ENCODE data around the gene DEFB121. TPM values are rescaled to one million over a fixed set of nuclear protein-coding genes. Genes with fewer than 3 reads are reported as not detected.
"Not testable (repeated sequence)": the region's sequence is repeated elsewhere in the genome, so short reads cannot be mapped to it uniquely, and the experiment has no call there.

Gene DEFB121
- not detected for polyA plus RNA-seq (ENCODE audit: insufficient read length)
- long read RNA-seq, donor 1, result 0 reads
- long read RNA-seq, donor 2, result 0 reads
- long read RNA-seq, donor 3, result 0 reads
- long read RNA-seq, donor 4, result 0 reads
- long read RNA-seq, donor 5, result 0 reads
- long read RNA-seq, donor 6, result 0 reads
- long read RNA-seq, donor 7, result 0 reads
- long read RNA-seq, donor 8, result 0 reads

DNA sequence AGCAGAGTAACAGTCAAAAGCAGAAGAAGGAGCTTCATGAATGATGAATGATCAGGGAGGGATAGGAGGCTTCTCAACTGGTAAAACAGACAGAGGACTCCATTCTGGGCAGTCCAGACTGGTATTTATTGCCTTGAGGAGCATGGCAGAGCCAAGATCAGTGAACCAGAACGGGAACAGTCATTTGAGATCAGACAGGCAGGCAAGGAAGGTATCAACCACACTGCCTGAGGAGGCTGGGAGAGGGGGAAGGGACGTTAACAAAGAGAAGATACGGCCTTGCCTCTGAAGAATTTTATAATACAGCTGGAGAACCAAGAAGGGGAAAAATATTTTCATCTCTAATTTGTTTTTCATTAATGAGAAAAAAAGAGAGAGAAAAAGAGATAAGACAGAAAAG lies at the start of gene DEFB121:
DEFB121 (minus strand) TSS at position 101 of the 400 bp plus-strand sequence; CDS start at position 38, 63 bp downstream.
- no peak for DNase-seq

DNA sequence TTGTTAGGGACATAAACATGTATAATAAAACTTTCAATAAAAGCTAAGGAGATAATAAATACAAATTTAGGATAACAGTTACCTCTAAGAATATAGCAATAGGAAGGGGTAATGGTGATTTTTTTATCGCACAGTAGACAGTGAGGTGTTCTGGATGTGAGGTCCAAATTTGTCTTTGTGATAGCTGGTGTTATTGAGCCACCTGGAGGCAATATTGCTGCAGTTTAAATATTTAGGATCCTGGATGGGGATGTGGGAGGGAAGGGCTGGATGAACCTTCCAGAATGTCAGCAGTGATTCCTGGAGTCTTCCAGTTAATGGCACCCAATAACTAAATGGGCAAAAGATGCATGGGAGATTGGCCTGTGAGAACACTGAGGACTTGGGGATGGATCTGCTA lies 48.3 kb upstream of the DEFB121 start:
- no peak for DNase-seq

- no peak for DNase-seq
Observed at GRCh38 chr20:31452575-31452974, 46.6 kb upstream of the DEFB121 start.

DNA sequence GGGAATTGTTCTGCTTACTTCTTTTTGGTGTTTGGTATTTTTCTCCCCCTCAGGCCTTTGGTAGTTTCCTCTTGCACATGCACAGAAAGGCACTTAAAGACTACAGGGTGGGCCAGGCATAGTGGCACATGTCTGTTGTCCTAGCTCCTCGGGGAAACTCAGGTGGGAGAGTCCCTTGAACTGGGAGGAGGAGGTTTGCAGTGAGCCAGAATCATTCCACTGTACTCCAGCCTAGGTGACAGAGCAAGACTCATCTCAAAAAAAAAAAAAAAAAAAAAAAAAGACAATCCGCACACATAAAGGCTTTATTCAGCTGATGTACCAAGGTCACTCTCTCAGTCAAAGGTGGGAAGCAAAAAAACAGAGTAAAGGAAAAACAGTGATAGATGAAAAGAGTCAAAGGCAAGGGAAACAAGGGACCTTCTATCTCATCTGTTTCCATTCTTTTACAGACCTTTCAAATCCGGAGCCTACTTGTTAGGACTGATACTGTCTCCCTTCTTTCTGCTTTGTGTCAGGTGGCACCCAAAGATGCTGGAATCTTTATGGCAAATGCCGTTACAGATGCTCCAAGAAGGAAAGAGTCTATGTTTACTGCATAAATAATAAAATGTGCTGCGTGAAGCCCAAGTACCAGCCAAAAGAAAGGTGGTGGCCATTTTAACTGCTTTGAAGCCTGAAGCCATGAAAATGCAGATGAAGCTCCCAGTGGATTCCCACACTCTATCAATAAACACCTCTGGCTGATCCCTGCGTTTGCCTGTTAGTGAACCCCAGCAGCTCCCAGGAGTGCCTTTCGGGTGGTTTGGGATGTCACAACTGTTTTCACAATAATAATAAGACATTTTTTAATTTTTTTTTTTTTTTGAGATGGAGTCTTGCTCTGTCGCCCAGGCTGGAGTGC lies 43.7 kb upstream of the DEFB121 start:
- DNase-seq, result no peak

GRCh38 chr20:31446084-31446819 lies 40.2 kb upstream of the DEFB121 start:
- DNase-seq, result no peak

DNA sequence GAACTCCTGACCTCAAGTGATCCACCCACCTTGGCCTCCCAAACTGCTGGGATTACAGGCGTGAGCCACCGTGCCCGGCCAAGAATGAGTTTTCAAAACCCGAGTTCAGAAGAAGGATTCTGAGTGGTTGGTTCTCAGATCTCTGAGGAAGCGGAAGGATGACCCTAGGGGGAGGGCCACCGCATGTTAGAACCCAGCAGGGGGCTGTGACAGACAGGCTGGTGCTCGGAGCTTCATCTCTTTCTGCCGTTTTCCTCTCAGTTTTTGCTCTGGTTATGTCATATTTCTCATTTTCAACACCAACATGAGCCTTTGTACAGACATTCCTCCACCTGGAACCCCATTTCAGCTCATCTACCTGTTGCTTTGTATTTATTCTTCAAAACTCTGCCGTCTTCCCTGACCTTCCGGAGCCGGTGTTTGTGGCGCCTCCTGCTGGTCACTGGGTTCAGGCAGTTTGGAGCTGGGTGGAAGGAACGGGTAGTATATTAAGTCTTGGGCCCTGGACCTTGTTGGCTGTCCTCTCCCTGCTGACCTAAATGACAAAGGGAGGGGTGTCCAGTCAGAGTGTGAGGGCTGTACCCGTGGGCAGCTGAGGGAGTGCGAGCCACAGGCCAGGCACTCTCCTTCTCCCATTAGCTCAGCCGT lies 34.1 kb upstream of the DEFB121 start, which contains the start of gene DEFB123:
DEFB123 (plus strand) TSS at position 621 of the 648 bp plus-strand sequence. CDS start 67 bp downstream, outside the sequence.
- no peak for DNase-seq

GRCh38 chr20:31430568-31431115 lies 24.6 kb upstream of the DEFB121 start:
- DNase-seq, result no peak

- DNase-seq, result not testable (repeated sequence)
Observed at GRCh38 chr20:31427576-31427975, 21.6 kb upstream of the DEFB121 start.

- DNase-seq, result not testable (repeated sequence)
Observed at GRCh38 chr20:31426891-31427551, 21.0 kb upstream of the DEFB121 start.

DNA sequence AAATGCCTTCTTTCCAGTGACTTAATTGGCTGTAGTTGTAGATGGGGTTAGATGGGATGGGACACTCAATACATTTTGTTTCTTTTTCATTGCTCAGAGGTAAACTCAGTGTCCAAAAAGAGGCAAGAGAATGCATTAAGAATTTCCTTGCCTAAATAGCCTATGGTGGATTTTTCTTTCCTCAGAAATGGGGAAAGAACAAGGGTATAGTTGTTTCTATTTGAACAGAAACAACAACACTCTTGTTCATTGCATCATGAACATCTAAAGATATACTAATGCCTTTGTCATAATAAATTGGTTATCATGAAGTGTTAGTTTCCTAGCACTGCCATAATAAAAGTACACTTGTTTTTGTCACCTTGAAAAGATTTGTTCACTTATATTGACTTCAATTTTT lies 19.8 kb upstream of the DEFB121 start:
- DNase-seq, result no peak

DNA sequence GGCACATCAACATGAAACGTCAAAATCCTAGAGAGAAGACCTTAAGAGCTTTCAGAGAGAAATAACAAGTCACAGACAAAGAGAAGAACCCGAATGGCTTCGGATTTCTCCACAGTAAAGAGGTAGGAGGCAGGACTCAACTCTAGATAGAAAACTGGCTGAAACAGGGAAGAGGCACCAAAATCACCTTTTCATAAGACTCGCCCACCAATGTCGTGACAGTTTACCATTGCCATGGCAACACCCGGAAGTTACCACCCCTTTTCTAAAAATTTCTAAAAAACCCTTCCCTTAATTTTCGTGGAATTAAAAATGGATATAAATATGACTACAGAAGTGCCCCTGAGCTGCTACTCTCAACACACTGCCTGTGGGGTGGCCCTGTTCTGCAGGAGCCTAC lies 12.3 kb upstream of the DEFB121 start:
- no peak for DNase-seq

DNA sequence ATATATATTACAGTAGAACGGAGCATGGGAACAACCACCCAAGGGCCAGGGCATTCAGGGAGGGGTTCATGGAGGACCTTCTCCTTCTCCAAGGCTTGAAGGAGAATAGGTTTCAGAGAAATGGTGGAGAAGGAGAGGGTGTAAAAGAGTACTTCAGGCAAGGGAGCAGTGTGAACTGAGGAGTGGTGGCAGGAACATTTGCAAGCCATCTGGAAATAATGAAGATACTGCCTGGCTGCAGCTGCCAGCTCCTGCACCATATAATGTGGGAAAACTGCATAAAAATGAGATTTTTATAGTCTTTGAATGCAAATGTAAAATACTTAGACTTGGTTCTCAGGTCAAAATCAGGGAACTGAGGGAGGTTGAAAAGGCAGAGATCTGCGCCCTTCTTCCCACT lies 9.6 kb upstream of the DEFB121 start:
- no peak for DNase-seq

GRCh38 chr20:31414381-31414780 lies 8.4 kb upstream of the DEFB121 start:
- no peak for DNase-seq

GRCh38 chr20:31410011-31410410 lies 4.0 kb upstream of the DEFB121 start:
- no peak for DNase-seq

GRCh38 chr20:31403886-31404285 lies 2.1 kb downstream of the DEFB121 start:
- DNase-seq, result no peak

GRCh38 chr20:31394900-31395299 lies 11.1 kb downstream of the DEFB121 start:
- DNase-seq, result no peak

- no peak for DNase-seq
Observed at GRCh38 chr20:31392836-31393235, 13.2 kb downstream of the DEFB121 start.

- DNase-seq, result no peak
Observed at GRCh38 chr20:31390490-31390889, 15.5 kb downstream of the DEFB121 start, which contains the start of gene DEFB119. Gene DEFB119, minus strand, starts transcription at chr20:31390590. Its CDS starts 107 bp downstream, at chr20:31390483.

DNA sequence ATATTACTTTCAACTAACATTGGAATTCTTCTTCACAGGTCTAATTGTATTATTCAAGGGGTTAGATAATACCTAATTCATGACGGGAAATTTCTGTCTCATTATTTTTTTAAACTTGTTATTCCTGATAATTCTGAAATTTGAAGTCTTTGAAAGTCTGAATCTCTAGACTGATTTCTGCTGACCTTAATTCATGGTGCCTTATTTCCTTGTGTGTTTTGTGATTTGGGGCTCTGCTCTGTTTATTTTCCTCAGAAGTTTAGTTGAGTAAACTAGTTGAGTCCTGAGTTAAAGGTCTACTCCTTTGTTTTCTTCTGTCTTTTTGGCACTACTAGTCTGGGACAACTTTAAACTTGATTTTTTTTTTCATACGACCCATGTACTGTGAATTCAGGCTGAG lies 31.7 kb downstream of the DEFB121 start:
- no peak for DNase-seq

GRCh38 chr20:31368301-31368700 lies 37.7 kb downstream of the DEFB121 start, which contains the start of gene DEFB118:
Gene DEFB118, plus strand, starts transcription at chr20:31368601. Its CDS starts 50 bp downstream, at chr20:31368651.
- DNase-seq, result no peak

GRCh38 chr20:31364272-31364671 lies 41.7 kb downstream of the DEFB121 start:
- DNase-seq, result not testable (repeated sequence)
